Vagina (tissue), 2 donors: ENCODE results near the gene BNC2.

Source experiments
- CTCF ChIP-seq, 3 experiments: fragments of 450-650 bp in 2 of 3; fragments of 200-600 bp in 1 of 3; sonication (generic) in 1 of 3; IDR thresholded peaks; one replicate each; pipeline ENCODE4 v1.5.1; 2017 to 2019; ENCODE audit warnings: antibody characterized with exemption in 3 of 3, mild to moderate bottlenecking in 2 of 3, moderate library complexity in 2 of 3
- POLR2A ChIP-seq, 2 donors: fragments of 450-650 bp; IDR thresholded peaks; one replicate each; pipeline ENCODE4 v1.6.1; 2017; ENCODE audit warnings: antibody characterized with exemption in 2 of 2, mild to moderate bottlenecking in 2 of 2, moderate library complexity in 2 of 2

- no peak for TF ChIP-seq CTCF (IDR thresholded peaks at IDR 0.05)
- no peak for TF ChIP-seq POLR2A (IDR thresholded peaks at IDR 0.05)
These were observed 68.5 kb downstream of the BNC2 start for GRCh38 chr9:16801871-16802466.
